Measurements from ENCODE around the gene TCF7.

TCF7 gene

GRCh38 chr5:134114886-134115805, 665 bp downstream of the TCF7 start:
- DNase-seq, result peak; percentile 78

DNA sequence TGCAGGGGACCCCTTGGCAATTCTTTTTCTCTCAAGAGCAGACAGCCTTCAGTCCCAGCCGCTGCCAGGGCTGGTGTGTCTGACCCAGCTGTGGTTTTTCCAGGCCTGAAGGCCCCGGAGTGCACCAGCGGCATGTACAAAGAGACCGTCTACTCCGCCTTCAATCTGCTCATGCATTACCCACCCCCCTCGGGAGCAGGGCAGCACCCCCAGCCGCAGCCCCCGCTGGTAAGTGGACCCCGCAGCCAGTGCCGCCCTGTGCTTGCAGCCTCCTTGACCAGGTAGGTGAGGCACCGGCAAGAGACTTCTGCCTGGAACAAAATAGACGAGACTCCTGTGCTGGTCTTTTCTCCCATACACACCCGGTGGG, 1.3 kb downstream of the TCF7 start:
- DNase-seq, result peak; percentile 47

GRCh38 chr5:134116286-134116685, 1.8 kb downstream of the TCF7 start:
- DNase-seq, result no peak

GRCh38 chr5:134116789-134117761, 2.6 kb downstream of the TCF7 start:
- DNase-seq, result no peak

- DNase-seq, result no peak
These were observed 3.8 kb downstream of the TCF7 start for GRCh38 chr5:134118212-134118835.

GRCh38 chr5:134119720-134120119, 5.2 kb downstream of the TCF7 start:
- DNase-seq, result no peak

- no peak for DNase-seq
These were observed 6.1 kb downstream of the TCF7 start for GRCh38 chr5:134120386-134121138.

DNA sequence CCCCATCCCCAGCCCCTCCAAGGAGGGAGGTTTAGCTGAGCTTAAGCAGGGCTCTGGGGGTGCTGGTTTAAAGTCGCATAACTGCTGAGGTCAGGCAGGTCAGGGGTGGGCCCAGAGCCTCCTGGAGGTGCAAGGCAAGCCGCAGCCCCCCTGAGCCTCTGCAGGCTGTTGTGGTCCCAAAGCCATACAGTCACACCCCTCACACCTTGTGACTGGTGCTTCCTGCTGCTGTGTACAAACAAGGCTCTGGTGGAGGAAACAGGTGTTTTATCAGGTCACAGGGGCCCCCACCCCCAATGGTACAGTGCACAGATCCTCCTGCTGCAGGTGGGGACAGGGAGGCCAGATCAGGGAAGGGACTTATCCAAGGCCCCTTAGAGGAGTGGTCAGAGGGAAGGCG, 8.0 kb downstream of the TCF7 start:
- DNase-seq, result peak; percentile 54

DNA sequence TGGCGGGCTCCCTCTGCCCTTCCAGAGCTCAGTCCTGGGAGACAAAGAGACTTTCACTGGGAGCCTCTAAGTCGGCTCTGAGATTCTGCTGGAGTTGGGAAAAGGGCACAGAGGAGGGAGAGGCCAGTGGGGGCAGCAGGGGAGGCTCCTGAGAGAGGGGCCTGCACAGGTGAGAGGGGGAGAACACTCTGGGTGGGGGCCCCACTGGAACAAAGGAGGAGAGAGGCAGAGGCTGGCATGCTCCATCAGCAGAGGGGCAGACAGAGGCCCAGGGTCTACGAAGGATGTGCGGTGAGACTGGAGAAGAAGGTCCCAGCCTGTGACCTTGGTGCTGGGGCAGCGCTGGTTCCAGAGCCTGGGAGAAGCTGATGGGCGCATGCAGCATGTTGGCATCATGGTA, 8.9 kb downstream of the TCF7 start:
- no peak for DNase-seq

DNA sequence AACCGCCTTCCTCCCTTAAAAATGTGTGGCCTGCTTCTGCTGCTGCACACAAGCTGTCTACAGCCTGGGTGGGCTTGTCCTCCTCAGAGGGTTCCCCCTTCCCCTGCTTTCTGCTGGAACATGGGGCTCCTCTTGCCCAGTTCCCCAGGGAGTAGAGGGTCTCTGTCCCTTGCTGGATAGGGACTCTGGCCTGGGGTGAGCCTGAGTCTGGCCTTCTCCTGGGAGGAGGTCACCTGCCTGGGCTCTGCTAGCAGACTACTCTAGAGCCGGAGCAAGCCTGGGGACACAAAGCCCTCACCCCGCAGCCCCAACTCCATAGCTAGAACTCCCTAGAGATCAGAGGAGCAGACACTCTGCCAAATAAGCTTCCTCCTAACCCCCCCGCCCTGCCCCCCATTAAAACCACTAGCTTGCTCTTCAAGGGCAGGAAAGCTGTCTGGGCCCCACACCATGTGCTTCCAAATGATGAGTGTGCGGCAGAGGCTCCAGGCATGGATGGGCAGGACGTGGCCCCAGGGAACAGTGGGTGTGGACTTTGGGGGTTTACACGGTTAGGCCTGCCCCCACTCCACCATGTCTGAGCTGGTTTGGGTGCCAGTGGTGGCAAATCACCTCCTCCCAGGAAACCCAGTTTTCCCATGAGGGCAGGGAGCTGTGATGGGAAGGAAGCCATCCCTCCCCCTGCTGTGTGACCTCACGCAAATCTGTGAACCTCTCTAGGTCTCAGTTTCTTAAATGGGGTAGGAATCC, 10.0 kb downstream of the TCF7 start:
- DNase-seq, result no peak

DNA sequence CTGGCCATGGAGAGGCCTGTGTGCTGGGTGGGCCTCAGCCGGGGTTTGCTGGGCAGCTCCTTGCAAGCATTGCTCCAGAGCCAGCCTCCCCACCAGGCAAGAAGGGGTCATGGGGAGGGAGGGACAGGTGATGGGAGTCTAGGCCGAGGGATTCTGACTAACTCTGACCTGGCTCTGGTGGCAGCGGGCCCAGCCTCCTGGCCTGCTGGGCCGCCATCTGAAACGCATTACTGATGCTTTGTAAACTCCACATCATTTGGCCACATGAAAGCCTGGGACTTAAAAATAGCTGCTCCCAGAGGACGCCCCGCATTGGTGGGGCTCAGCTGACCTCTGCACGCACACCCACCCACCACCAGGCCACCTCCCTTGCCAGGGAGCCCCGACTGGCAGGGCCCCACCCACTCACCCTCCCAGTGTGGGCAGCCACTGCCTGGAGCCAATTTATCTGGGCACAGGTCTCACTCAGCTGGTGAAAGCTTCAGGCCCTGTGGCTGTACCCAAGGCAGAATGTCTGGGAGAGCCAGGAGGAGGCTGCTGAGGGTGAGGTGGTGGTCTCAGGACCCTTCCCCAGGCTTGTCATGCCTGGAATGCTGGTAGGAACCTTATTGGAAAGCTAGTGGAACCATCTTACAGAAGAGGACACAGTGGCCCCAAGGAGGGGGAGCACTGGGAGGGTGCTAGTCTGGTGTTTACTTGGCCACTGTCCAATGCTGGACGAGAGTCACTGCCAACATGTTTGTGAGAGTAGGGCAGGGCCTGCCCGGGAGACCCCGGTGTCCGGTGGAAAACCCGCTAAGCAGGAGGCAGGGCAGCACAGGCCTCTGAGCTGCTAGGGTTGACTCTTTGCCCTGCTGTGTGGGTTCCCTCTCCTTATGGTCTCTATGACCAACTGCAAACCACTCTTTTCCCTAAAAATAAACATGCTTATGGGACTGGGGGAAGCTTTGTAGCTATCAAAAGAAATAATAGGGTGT, 10.8 kb downstream of the TCF7 start:
- DNase-seq, result no peak

DNA sequence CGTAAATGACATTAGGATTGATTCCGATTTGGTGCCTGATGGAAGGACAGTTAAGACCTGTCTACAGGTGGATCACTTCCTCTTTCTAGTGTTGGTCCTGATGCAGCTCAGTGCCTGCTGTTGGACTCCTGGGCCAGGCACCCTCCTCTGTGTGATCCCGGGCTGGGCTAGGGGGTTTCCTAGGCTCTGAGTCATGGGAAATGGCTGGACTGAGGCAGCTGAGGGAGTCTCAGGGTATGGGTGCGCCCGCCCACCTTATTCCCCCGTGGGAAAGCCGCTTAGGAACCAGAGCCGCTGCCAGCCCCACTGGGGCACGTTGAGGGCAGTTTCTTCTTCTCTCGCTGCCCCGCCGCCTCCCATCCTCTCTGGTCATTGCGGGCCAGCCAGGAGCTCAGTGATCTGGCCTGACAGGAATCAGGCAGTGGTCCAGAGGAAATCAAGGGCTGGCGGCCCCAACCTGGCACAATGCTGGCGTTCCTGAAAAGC, 12.9 kb downstream of the TCF7 start:
- DNase-seq, result no peak

DNA sequence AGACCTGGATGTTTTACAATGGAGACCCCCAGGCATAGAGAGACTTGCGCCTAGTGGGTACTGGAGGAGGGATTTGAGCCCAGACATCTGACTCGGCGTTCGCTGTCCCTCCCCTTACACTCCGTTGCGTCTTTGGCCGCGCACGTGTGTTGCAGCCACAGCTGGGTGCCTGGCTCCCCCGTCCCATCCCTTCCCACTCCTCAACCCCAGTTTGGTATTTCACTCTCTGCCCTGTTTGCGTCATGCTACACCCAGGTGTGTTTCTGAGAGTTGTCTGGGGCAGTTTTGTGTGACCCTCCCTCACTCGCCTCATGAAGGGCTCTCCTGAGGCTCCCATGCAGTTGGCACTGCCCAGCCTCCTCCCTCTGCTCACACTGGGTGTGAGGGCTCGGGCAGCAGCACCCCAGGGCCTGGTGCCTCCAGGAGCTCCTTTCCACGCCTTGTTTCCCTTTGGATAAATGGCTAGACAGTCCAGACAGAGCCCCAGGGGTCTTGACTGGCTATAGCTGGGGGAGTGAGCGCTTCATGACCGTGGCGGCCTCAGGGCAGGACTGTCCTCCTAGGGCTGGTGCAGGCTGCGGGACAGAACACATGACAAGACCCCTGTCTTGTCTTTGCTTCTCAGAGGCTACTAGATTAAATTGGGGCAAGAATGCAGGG, 13.6 kb downstream of the TCF7 start:
- no peak for DNase-seq

DNA sequence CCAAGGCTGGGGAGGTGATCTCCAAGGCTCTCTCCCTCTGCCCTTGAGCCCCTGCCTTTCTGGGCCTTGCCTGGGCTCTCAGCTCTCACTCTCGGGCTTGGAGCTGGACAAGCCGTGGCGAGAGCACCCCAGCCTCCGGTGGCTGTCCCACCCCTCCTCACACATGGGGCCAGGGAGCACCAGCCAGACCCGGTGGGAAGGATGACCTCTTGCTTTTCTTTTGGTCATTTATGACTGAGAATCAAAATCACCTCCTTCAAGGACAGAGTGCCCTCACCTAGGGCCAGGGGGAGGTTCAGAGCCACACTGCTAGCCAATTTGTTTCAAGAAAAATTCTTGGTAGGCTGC, 14.1 kb downstream of the TCF7 start:
- no peak for DNase-seq

DNA sequence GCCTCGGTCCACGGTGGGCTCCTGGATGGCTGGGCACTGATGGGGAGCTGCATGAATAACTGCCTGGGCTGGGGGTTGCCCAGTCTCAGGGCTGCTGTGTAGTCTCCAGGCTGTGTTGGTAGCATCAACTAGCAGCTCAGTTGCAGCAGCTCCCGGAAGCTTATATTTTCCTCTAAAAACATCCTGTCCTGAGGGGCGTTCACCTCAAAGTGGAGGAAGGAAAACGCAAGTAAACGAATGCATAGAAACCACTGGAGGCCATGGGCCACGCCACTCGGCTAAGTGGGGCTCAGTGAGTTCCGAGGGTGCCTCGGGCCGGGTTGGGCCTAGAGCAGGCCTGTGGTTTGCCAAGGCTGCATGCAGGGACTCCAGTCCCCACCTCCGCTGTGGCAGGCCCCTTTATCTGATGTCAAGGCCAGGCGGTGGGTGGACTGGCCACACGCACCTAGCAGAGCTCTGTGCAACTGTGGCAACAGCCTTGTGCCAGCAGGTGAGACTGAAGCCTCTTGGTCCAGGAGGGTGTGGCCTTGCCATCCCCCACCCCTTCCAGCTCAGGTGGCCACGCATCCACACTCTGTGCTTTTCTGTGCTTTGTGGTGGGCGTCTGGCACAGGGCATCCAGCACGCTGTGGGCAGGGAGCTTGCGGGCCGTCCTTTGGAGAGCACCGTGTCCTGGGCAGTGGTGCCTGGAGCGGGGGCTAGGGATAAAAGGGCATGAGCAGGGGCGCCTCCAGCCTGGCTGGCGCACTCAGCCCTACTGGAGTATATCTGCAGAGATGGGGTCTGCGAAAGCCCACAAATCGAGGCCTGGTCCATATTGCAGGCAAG, 15.1 kb downstream of the TCF7 start:
- DNase-seq, result no peak

DNA sequence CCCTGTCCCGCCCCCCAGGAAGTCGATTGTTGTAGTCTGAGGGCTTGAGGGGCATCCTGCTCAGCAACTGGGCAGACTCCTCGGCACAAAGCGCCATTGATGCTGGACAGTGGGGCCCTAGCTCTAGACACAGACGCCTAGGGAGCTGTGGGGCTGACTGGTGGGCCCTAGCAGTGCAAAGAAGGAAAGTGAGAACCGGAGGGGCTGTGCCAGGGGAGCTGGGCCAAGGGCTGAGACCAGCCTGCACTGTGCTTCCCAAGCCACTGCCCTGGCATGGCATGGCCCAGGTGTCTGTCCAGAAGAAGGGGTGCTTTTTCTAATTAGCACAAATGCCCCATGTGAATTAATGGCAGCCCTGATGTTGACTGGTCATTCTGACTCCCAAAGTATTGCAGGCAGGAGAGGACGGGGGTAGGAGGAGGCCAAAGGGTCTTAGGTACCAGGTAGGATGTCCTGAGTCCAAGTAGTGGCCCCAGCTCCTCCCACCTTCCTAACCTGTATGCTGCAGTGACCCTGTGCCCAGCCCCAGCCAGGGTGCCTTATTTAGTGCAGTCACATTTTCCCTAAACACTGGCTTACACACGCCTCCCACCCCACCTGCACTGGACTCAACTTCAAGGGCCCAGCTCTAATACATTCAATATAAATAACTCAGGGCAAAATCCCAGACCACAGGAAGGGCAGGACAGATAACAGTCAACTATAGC, 15.9 kb downstream of the TCF7 start:
- no peak for DNase-seq

- DNase-seq, result no peak
These were observed 16.7 kb downstream of the TCF7 start for GRCh38 chr5:134131165-134131564.

Measured in DMS53 (cell line).